A549 (cell line): ENCODE data around the gene SART1. TPM values are rescaled to one million over a fixed set of nuclear protein-coding genes. Genes with fewer than 3 reads are reported as not detected.

ENCODE experiments used
- ATAC-seq, 2 experiments: fragments of 200-7000 bp in 1 of 2; fragments of >200 bp in 1 of 2; cut with Nextera tagmentation in 1 of 2; cut with Tn5 transposase in 1 of 2; 3 replicates each; pipeline versions ENCODE4 v1.8.0 to v1.9.1; 2018 to 2020; ENCODE audit warnings: mild to moderate bottlenecking in 1 of 2, moderate library complexity in 1 of 2
- CTCF ChIA-PET: fragments of 300-600 bp; sonication (Branson Sonifier 250); formaldehyde crosslinking; extraction: SDS; loops from one replicate; lab custom pipeline; 2021; ENCODE audit warnings: antibody characterized with exemption, inconsistent platforms; lab: Yijun Ruan, JAX
- POLR2A ChIA-PET: fragments of 350-600 bp; formaldehyde crosslinking; extraction: SDS; loops from one replicate; lab custom pipeline; 2021; ENCODE audit warnings: antibody characterized with exemption, inconsistent platforms; lab: Yijun Ruan, JAX
- DNase-seq, 2 experiments: peaks; one replicate each; pipeline versions ENCODE4 v3.0.0 to v3.0.0-alpha.2; 2011 to 2016; ENCODE audit warnings: low read depth in 1 of 2, low spot score in 1 of 2
- FAIRE-seq: peaks from 2 replicates; lab custom pipeline; 2011; peaks lifted over from hg19 to GRCh38; lab: Jason Lieb, UNC
- H3K27ac ChIP-seq, 2 experiments: fragments of >200 bp; sonication (Bioruptor Twin); formaldehyde crosslinking; 3 replicates each; pipeline ENCODE4 v1.5.1; 2016 to 2017
- H3K4me1 ChIP-seq: fragments of >200 bp; sonication (Bioruptor Twin); formaldehyde crosslinking; 3 replicates; pipeline ENCODE4 v1.6.1; 2016
- H3K4me2 ChIP-seq: fragments of >200 bp; sonication (Bioruptor Twin); formaldehyde crosslinking; 3 replicates; pipeline ENCODE4 v1.6.1; 2016
- H3K4me3 ChIP-seq: fragments of >200 bp; sonication (Bioruptor Twin); formaldehyde crosslinking; 3 replicates; pipeline ENCODE4 v1.5.1; 2016
- H3K9me3 ChIP-seq: fragments of >200 bp; sonication (Bioruptor Twin); formaldehyde crosslinking; 3 replicates; pipeline ENCODE4 v1.6.1; 2016
- BHLHE40 ChIP-seq: IDR thresholded peaks from 2 replicates; pipeline ENCODE4 v1.6.1; 2012; ENCODE audit warnings: low read depth, low read length, inconsistent platforms
- CBX2 ChIP-seq: fragments of 200-600 bp; sonication (generic); IDR thresholded peaks from 2 replicates; pipeline ENCODE4 v1.6.1; 2016; ENCODE audit warnings: low read depth, mild to moderate bottlenecking, borderline replicate concordance
- CHD2 ChIP-seq: fragments of 150-350 bp; IDR thresholded peaks from 2 replicates; pipeline ENCODE4 v1.6.1; 2014; ENCODE audit warnings: low read length; ENCODE audit not compliant: partially characterized antibody
- CHD4 ChIP-seq: fragments of 200-600 bp; sonication (generic); IDR thresholded peaks from 2 replicates; pipeline ENCODE4 v1.6.1; 2016; ENCODE audit warnings: antibody characterized with exemption, mild to moderate bottlenecking, borderline replicate concordance
- EHF ChIP-seq: fragments of 250-450 bp; sonication (Bioruptor Pico); IDR thresholded peaks from 2 replicates; pipeline ENCODE4 v1.5.0; 2020; ENCODE audit warnings: mild to moderate bottlenecking
- EHMT2 ChIP-seq: fragments of 200-600 bp; sonication (generic); IDR thresholded peaks from 2 replicates; pipeline ENCODE4 v1.6.1; 2016; ENCODE audit warnings: antibody characterized with exemption, low read depth, mild to moderate bottlenecking, moderate library complexity
- FOSB ChIP-seq: fragments of 250-450 bp; sonication (Bioruptor Pico); IDR thresholded peaks from 2 replicates; pipeline ENCODE4 v1.5.0; 2020; ENCODE audit warnings: mild to moderate bottlenecking, moderate library complexity
- FOSL2 ChIP-seq, 2 experiments: fragments of 450-650 bp in 1 of 2; fragments of >200 bp in 1 of 2; sonication (Bioruptor Twin) in 1 of 2; formaldehyde crosslinking; IDR thresholded peaks; 2 replicates each; pipeline versions ENCODE4 v1.5.0 to v1.6.1; 2016 to 2020; ENCODE audit warnings: mild to moderate bottlenecking in 1 of 2, moderate library complexity in 1 of 2
- KDM1A ChIP-seq: fragments of 200-600 bp; sonication (generic); IDR thresholded peaks from 2 replicates; pipeline ENCODE4 v1.6.1; 2016; ENCODE audit warnings: low read depth, mild to moderate bottlenecking
- MYC ChIP-seq: IDR thresholded peaks from 2 replicates; pipeline ENCODE4 v1.6.1; 2012; ENCODE audit warnings: mild to moderate bottlenecking, inconsistent platforms, low read length, improper control_type of control experiment, borderline replicate concordance
- NPAS2 ChIP-seq: fragments of 250-450 bp; sonication (Bioruptor Pico); IDR thresholded peaks from 2 replicates; pipeline ENCODE4 v1.8.0; 2022; ENCODE audit warnings: mild to moderate bottlenecking, moderate library complexity, borderline replicate concordance
- POLR2AphosphoS2 ChIP-seq: conservative IDR thresholded peaks from 2 replicates; pipeline ENCODE4 v1.6.1; 2012; ENCODE audit warnings: low read length, improper control_type of control experiment, inconsistent platforms
- RAD21 ChIP-seq, 2 experiments: fragments of >200 bp in 1 of 2; sonication (Bioruptor Twin) in 1 of 2; formaldehyde crosslinking in 1 of 2; IDR thresholded peaks in 1 of 2; conservative IDR thresholded peaks in 1 of 2; 2 replicates in 1 of 2; 3 replicates in 1 of 2; pipeline ENCODE4 v1.6.1; 2012 to 2018; ENCODE audit warnings: inconsistent platforms in 1 of 2
- SMC3 ChIP-seq: fragments of >200 bp; sonication (Bioruptor Twin); formaldehyde crosslinking; IDR thresholded peaks from 3 replicates; pipeline ENCODE4 v1.6.1; 2018; ENCODE audit warnings: inconsistent platforms
- SREBF2 ChIP-seq: fragments of 450-650 bp; IDR thresholded peaks from 2 replicates; pipeline ENCODE4 v1.6.1; 2014; ENCODE audit warnings: mild to moderate bottlenecking, moderate library complexity
- TFCP2L1 ChIP-seq: fragments of 250-450 bp; sonication (Bioruptor Pico); IDR thresholded peaks from 2 replicates; pipeline ENCODE4 v1.5.0; 2021; ENCODE audit warnings: mild to moderate bottlenecking
- ZSCAN20 ChIP-seq: fragments of 250-450 bp; sonication (Bioruptor Pico); IDR thresholded peaks from 2 replicates; pipeline ENCODE4 v1.8.0; 2022; ENCODE audit warnings: mild to moderate bottlenecking, moderate library complexity
- WGBS: methylation state at CpG from one replicate; pipeline ENCODE4 v1.1.6; 2017; ENCODE audit errors: missing lambda C conversion rate; 5-methylcytosine and 5-hydroxymethylcytosine counted together
- polyA plus RNA-seq, 4 experiments: library from polyadenylated mRNA; depleted of rRNA in 3 of 4; stranded (reverse); fragments of >200 nt; fragmentation: RNase III in 1 of 4; extraction: RNeasy Plus Mini Kit Qiagen cat#74134 plus additional on column Dnase treatment in 1 of 4; gene quantifications; 2 replicates in 3 of 4; 3 replicates in 1 of 4; pipeline ENCODE4 v1.2.3, GENCODE V29; 2011 to 2017
- TF ChIP-seq, protein P1 (sequence below): fragments of 450-650 bp; IDR thresholded peaks from 2 replicates; pipeline ENCODE4 v1.6.1; 2014; ENCODE audit warnings: antibody characterized with exemption
- TF ChIP-seq, protein P2 (sequence below): fragments of 150-350 bp; IDR thresholded peaks from 2 replicates; pipeline ENCODE4 v1.6.1; 2014; ENCODE audit warnings: low read depth, mild to moderate bottlenecking, low read length
- TF ChIP-seq, protein P3 (sequence below): fragments of >200 bp; sonication (Bioruptor Twin); formaldehyde crosslinking; IDR thresholded peaks from 3 replicates; pipeline ENCODE4 v1.6.1; 2016
- TF ChIP-seq, protein P4 (sequence below): IDR thresholded peaks from 2 replicates; pipeline ENCODE4 v1.6.1; 2012
- TF ChIP-seq, protein P5 (sequence below): fragments of 200-600 bp; sonication (generic); IDR thresholded peaks from 2 replicates; pipeline ENCODE4 v1.6.1; 2016; ENCODE audit warnings: antibody characterized with exemption, mild to moderate bottlenecking, moderate library complexity

The SART1 gene
- polyA plus RNA-seq, 2 of the 4 experiments (the other 2 are of a cell fraction) = 22.0 to 53.8 TPM

DNA sequence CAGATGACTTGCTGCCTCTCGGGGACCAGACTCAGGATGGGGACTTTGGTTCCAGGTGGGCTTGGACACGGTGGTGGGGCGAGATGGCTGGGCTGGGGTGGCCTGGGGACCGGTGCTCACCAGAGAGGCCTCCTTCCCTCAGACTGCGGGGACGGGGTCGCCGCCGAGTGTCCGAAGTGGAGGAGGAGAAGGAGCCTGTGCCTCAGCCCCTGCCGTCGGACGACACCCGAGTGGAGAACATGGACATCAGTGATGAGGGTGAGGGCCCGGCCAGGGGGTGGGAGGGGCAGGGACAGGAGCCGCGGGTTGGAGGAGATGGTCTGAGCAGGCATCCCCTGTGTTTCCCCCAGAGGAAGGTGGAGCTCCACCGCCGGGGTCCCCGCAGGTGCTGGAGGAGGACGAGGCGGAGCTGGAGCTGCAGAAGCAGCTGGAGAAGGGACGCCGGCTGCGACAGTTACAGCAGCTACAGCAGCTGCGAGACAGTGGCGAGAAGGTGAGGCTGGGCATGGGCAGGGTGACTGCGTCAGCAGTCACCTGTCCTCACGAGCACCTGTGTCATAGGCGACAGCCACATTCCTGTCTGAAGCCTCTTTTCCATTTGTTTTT is 5.9 kb downstream of the SART1 start:
- POLR2A ChIA-PET = no interaction called here
- Histone ChIP-seq H3K9me3 (no peaks in the 10 kb centered on the region), H3K4me2 (no peak overlapping the region), H3K27ac (no peak overlapping the region), H3K4me1 (peaks cover 12% of the 10 kb centered on the region; the same call in 2 of the 3 replicates)
- CTCF ChIA-PET = interaction anchor here (0.6 to 6.3 kb wide), 5 partner anchors 10 to 83 kb away, joined by 3 to 35 read pairs (median 7); partner anchors contain the start of gene FIBP
- FAIRE-seq (no peak), DNase-seq (no peak)
- TF ChIP-seq, protein P1, sequence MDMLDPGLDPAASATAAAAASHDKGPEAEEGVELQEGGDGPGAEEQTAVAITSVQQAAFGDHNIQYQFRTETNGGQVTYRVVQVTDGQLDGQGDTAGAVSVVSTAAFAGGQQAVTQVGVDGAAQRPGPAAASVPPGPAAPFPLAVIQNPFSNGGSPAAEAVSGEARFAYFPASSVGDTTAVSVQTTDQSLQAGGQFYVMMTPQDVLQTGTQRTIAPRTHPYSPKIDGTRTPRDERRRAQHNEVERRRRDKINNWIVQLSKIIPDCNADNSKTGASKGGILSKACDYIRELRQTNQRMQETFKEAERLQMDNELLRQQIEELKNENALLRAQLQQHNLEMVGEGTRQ = no peak
- no peak for TF ChIP-seq EHMT2
- TF ChIP-seq FOSL2 (IDR thresholded peaks at IDR 0.05) = no peak
- no peak for TF ChIP-seq FOSL2 (CRISPR knock-in tag; IDR thresholded peaks at IDR 0.05)
- TF ChIP-seq, protein P2, sequence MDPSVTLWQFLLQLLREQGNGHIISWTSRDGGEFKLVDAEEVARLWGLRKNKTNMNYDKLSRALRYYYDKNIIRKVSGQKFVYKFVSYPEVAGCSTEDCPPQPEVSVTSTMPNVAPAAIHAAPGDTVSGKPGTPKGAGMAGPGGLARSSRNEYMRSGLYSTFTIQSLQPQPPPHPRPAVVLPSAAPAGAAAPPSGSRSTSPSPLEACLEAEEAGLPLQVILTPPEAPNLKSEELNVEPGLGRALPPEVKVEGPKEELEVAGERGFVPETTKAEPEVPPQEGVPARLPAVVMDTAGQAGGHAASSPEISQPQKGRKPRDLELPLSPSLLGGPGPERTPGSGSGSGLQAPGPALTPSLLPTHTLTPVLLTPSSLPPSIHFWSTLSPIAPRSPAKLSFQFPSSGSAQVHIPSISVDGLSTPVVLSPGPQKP = no peak
- TF ChIP-seq, all 56 proteins: peak for 0
- H3K4me3 ChIP-seq = no peak overlapping the region
- WGBS = 96% methylated on average over 29 of the region's 30 CpGs
- no peak for ATAC-seq

DNA sequence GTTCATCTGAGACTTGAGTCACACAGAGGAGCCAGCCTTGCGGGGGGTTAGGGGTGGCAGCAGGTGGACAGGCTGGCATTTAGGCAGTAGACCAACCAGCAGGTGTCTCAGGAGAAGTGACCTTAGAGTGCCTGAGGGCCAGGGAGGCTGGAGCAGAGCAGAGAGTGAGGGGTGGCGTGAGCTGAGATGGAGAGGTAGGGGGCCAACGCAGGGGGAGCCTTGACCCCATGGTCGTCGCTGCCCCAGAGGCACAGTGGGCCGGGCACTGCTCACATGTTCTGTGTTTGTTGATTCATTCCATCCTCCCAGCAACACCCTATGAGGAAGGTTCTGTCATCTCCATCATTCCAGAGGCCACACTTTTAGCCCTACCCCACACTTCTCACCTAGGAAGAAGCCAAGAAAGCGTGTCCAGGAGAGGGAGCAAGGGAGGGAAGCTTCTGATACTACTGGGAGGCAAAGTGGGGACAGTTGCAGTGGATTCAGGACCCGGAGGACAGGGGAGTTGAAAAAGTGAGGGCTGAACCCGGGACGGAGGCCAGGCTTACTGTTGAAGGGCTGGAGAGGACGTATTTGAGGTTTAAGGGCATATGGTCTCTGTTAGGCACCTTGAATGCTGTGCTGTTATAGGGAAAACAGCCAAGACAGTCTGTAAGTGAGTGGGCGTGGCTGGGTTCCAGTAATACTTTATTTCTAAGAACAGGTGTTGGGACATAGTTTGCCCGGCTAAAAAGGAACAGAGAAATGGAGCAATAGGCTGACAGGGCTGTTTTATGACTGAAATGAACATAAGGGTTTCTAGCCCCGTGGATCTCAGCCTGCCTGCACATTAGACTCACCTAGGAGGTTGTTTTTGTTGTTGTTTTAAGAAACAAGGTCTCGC is 7.3 kb downstream of the SART1 start:
- DNase-seq (no peak), ATAC-seq (peak; percentile 37 to 56; a peak in 3 of 6 replicates), FAIRE-seq (no peak)
- H3K4me2 ChIP-seq = no peak overlapping the region
- H3K9me3 ChIP-seq = no peaks in the 10 kb centered on the region
- TF ChIP-seq, protein P3, sequence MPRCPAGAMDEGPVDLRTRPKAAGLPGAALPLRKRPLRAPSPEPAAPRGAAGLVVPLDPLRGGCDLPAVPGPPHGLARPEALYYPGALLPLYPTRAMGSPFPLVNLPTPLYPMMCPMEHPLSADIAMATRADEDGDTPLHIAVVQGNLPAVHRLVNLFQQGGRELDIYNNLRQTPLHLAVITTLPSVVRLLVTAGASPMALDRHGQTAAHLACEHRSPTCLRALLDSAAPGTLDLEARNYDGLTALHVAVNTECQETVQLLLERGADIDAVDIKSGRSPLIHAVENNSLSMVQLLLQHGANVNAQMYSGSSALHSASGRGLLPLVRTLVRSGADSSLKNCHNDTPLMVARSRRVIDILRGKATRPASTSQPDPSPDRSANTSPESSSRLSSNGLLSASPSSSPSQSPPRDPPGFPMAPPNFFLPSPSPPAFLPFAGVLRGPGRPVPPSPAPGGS = no peak
- TF ChIP-seq MYC = no peak
- TF ChIP-seq, protein P4, sequence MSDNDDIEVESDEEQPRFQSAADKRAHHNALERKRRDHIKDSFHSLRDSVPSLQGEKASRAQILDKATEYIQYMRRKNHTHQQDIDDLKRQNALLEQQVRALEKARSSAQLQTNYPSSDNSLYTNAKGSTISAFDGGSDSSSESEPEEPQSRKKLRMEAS = no peak
- no peak for TF ChIP-seq SREBF2
- TF ChIP-seq TFCP2L1 (CRISPR knock-in tag) = no peak
- TF ChIP-seq CBX2 = no peak
- TF ChIP-seq, protein P2 = no peak
- TF ChIP-seq FOSB (CRISPR knock-in tag) = no peak
- TF ChIP-seq, protein P5, sequence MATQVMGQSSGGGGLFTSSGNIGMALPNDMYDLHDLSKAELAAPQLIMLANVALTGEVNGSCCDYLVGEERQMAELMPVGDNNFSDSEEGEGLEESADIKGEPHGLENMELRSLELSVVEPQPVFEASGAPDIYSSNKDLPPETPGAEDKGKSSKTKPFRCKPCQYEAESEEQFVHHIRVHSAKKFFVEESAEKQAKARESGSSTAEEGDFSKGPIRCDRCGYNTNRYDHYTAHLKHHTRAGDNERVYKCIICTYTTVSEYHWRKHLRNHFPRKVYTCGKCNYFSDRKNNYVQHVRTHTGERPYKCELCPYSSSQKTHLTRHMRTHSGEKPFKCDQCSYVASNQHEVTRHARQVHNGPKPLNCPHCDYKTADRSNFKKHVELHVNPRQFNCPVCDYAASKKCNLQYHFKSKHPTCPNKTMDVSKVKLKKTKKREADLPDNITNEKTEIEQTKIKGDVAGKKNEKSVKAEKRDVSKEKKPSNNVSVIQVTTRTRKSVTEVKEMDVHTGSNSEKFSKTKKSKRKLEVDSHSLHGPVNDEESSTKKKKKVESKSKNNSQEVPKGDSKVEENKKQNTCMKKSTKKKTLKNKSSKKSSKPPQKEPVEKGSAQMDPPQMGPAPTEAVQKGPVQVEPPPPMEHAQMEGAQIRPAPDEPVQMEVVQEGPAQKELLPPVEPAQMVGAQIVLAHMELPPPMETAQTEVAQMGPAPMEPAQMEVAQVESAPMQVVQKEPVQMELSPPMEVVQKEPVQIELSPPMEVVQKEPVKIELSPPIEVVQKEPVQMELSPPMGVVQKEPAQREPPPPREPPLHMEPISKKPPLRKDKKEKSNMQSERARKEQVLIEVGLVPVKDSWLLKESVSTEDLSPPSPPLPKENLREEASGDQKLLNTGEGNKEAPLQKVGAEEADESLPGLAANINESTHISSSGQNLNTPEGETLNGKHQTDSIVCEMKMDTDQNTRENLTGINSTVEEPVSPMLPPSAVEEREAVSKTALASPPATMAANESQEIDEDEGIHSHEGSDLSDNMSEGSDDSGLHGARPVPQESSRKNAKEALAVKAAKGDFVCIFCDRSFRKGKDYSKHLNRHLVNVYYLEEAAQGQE = no peak
- TF ChIP-seq SMC3 = no peak
- TF ChIP-seq BHLHE40 = no peak
- no peak for TF ChIP-seq RAD21 (conservative IDR thresholded peaks at IDR 0.05 in 1 of 2, IDR thresholded peaks at IDR 0.05 in 1 of 2)
- TF ChIP-seq NPAS2 (CRISPR knock-in tag) = no peak
- no peak for TF ChIP-seq EHF (CRISPR knock-in tag)
- TF ChIP-seq ZSCAN20 = no peak
- no peak for TF ChIP-seq POLR2AphosphoS2
- TF ChIP-seq CHD4 = no peak
- TF ChIP-seq CHD2 = no peak
- TF ChIP-seq KDM1A = no peak
- H3K27ac ChIP-seq = no peak overlapping the region
- no peak overlapping the region for H3K4me3 ChIP-seq
- no peaks in the 10 kb centered on the region; the same call in 2 of the 3 replicates for H3K4me1 ChIP-seq
- POLR2A ChIA-PET = no interaction called here
- CTCF ChIA-PET = interaction anchor here (0.6 to 2.5 kb wide), 14 partner anchors 9 to 257 kb away, joined by 3 to 12 read pairs (median 4); partner anchors contain the start of genes CCDC85B, FIBP and KAT5
- 85% methylated on average over 15 of the region's 15 CpGs for WGBS
